Measurements from ENCODE around the gene CEP57L1. TPM values are rescaled to one million over a fixed set of nuclear protein-coding genes. Genes with fewer than 3 reads are reported as not detected.

Gene CEP57L1
- total and polyA plus RNA-seq, 7 donors: 5.1 to 20.7 (median 6.4) TPM

DNA sequence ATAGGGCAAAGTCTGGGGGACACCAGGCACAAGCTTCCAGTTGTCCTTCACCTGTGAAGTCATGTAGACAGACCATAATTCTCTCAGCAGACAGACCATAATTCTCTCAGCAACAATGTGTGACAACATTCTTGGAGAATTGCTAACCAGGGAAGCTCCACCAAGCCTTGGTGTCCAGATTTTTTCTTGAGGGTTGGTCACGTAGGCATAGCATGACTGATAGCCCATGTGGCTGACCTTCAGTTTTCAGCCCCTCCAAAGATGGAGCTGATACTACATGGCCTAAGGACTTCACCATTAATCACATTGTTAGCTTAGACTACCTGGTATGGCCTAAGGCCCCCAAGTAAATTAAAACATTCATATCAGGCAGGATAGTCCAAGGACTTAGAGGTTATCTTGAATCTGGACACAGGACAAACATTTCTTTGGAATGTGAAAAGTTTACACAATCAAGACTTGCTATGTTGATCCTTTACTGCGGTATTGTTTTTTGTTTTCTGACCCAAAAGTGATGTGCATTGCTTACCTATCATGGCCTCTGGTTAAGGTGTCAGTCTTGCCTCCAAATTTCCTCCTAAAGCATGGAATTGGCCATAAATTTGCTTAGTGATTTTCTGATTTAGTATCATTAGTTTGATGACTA lies 76.9 kb downstream of the CEP57L1 start:
- intact Hi-C loops (cut with DNase I): no loop called here
- TF ChIP-seq, protein P1, sequence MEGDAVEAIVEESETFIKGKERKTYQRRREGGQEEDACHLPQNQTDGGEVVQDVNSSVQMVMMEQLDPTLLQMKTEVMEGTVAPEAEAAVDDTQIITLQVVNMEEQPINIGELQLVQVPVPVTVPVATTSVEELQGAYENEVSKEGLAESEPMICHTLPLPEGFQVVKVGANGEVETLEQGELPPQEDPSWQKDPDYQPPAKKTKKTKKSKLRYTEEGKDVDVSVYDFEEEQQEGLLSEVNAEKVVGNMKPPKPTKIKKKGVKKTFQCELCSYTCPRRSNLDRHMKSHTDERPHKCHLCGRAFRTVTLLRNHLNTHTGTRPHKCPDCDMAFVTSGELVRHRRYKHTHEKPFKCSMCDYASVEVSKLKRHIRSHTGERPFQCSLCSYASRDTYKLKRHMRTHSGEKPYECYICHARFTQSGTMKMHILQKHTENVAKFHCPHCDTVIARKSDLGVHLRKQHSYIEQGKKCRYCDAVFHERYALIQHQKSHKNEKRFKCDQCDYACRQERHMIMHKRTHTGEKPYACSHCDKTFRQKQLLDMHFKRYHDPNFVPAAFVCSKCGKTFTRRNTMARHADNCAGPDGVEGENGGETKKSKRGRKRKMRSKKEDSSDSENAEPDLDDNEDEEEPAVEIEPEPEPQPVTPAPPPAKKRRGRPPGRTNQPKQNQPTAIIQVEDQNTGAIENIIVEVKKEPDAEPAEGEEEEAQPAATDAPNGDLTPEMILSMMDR (IDR thresholded peaks at IDR 0.05): no peak
- DNase-seq: no peak
- WGBS, 3 donors: 41 to 46% (median 42%) methylated on average over 2 of the region's 2 CpGs
- Histone ChIP-seq H3K36me3 (ENCODE audit: insufficient read depth in 1 of 2, low read depth in 1 of 2) (no peaks in the 10 kb centered on the region), H3K4me1 (peaks cover 10% of the 10 kb centered on the region), H3K27ac (peak overlapping the region; percentile 39), H3K27me3 (ENCODE audit: insufficient read depth in 3 of 3, low read length in 2 of 3) (no peaks in the 10 kb centered on the region), H3K9me3 (no peaks in the 10 kb centered on the region), H3K4me3 (no peak overlapping the region)
- ATAC-seq: peak; percentile 83 to 96 (median 92)

DNA sequence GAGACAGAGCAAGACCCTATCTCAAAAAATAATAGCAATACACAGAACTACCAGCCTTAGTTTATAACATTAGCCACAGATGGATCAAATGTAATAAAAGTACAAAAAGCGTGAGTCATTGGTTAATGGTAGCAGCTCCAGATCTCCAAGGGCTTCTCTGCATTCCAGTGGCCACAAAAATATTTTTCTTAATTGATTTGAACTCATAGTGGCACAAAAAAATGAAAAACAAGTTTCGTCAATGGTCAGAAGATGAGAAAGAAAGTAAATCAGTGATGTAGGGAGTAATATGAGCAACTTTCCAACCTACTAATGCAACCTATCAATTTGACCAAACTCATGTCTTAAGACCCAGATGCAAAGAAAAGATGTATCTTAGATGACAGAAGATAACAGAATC lies 79.6 kb downstream of the CEP57L1 start:
- H3K9me3 ChIP-seq: no peaks in the 10 kb centered on the region
- DNase-seq (no peak), ATAC-seq (no peak)
- WGBS, 3 donors: 82 to 91% (median 90%) methylated on average over 2 of the region's 2 CpGs
- no peak overlapping the region for H3K27ac ChIP-seq
- TF ChIP-seq, protein P1 (IDR thresholded peaks at IDR 0.05): no peak
- H3K4me1 ChIP-seq: peaks cover 3% of the 10 kb centered on the region
- H3K27me3 ChIP-seq (ENCODE audit: insufficient read depth in 3 of 3, low read length in 2 of 3): no peaks in the 10 kb centered on the region
- intact Hi-C loops (cut with DNase I): no loop called here
- H3K4me3 ChIP-seq: no peak overlapping the region
- no peaks in the 10 kb centered on the region for H3K36me3 ChIP-seq (ENCODE audit: insufficient read depth in 1 of 2, low read depth in 1 of 2)

DNA sequence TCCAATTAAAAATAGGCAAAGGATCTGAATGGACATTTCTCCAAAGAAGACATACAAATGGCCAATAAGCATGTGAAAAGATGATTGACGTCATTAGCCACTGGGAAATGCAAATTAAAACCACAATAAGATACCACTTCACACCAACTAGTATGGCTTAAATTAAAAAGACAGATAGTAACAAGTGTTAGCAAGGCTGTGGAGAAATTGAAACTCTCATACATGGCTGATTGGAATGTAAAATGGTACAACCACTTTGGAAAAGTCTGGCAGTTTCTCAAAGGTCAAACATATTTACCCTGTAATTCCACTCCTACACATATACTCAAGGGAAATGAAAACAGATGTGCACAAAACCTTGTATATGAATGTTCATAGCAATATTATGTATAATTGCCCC lies 83.6 kb downstream of the CEP57L1 start:
- DNase-seq (no peak), ATAC-seq (no peak)
- Histone ChIP-seq H3K4me3 (no peak overlapping the region), H3K9me3 (no peaks in the 10 kb centered on the region), H3K4me1 (no peaks in the 10 kb centered on the region), H3K27me3 (ENCODE audit: insufficient read depth in 3 of 3, low read length in 2 of 3) (no peaks in the 10 kb centered on the region), H3K27ac (no peak overlapping the region), H3K36me3 (ENCODE audit: insufficient read depth in 1 of 2, low read depth in 1 of 2) (no peaks in the 10 kb centered on the region)
- TF ChIP-seq, protein P1 (IDR thresholded peaks at IDR 0.05): no peak
- intact Hi-C loops (cut with DNase I): no loop called here
- WGBS, 3 donors: 0 to 92% (median 42%) methylated on average over 1 of the region's 1 CpG

DNA sequence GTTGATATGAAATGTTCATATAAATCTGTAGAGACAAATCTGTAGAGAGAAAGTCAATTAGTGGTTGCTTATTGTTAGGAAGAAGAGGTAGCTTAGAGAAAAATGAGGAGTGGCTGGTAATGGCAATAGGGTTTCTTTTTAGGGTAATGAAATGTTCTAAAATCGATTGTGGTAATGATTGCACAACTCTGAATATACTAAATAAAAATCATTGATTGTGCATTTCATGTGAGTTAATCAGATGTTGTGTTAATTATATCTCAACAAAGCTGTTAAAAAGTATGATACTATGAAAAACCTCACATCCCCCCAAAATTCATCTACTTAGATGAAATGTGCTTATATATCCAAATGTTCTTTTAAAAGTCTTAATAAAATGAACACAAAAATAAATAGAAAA lies 84.2 kb downstream of the CEP57L1 start:
- H3K36me3 ChIP-seq (ENCODE audit: insufficient read depth in 1 of 2, low read depth in 1 of 2): no peaks in the 10 kb centered on the region
- WGBS, 3 donors: 71 to 89% (median 72%) methylated on average over 1 of the region's 1 CpG
- ATAC-seq (no peak), DNase-seq (no peak)
- intact Hi-C loops (cut with DNase I): no loop called here
- no peaks in the 10 kb centered on the region for H3K27me3 ChIP-seq (ENCODE audit: insufficient read depth in 3 of 3, low read length in 2 of 3)
- H3K9me3 ChIP-seq: no peaks in the 10 kb centered on the region
- H3K27ac ChIP-seq: no peak overlapping the region
- TF ChIP-seq, protein P1 (IDR thresholded peaks at IDR 0.05): no peak
- H3K4me3 ChIP-seq: no peak overlapping the region
- H3K4me1 ChIP-seq: no peaks in the 10 kb centered on the region

DNA sequence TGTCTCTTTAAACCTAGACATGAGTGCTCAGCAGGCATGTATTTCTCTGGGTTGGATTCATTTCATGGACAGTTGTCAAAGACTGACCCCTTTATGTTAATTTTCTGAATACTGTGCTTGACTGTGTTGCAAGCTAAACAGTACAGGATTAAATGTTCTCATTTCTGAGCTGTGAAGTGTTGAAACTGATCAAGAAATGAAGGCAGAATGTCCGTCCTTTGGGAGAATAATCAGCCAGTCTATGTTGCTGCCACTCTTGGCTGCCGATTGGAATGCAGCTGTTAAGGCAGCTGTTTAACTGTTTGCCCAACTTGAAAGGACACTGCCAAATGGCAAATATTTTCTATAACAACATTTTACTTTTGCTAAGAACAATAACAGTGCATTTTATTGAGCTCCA lies 87.3 kb downstream of the CEP57L1 start:
- TF ChIP-seq, protein P1 (IDR thresholded peaks at IDR 0.05): no peak
- peak; percentile 27 to 79 (median 58) for ATAC-seq
- H3K4me1 ChIP-seq: no peaks in the 10 kb centered on the region
- no peaks in the 10 kb centered on the region for H3K36me3 ChIP-seq (ENCODE audit: insufficient read depth in 1 of 2, low read depth in 1 of 2)
- intact Hi-C loops (cut with DNase I): no loop called here
- 13 to 26% (median 13%) methylated on average over 2 of the region's 2 CpGs for WGBS, 3 donors
- DNase-seq: peak in 1 of 2 donors; percentile 25
- no peak overlapping the region for H3K27ac ChIP-seq
- no peaks in the 10 kb centered on the region for H3K27me3 ChIP-seq (ENCODE audit: insufficient read depth in 3 of 3, low read length in 2 of 3)
- no peaks in the 10 kb centered on the region for H3K9me3 ChIP-seq
- no peak overlapping the region for H3K4me3 ChIP-seq

Measured in psoas muscle (tissue), 8 donors.